NCI-H1436 (cell line): ENCODE data around the gene MAGED2.
"Not testable (repeated sequence)": the region's sequence is repeated elsewhere in the genome, so short reads cannot be mapped to it uniquely, and the experiment has no call there.

Experiments used
- DNase-seq: peaks from one replicate; lab custom pipeline; 2025; lab: John Stamatoyannopoulos, UW

MAGED2 gene, protein sequence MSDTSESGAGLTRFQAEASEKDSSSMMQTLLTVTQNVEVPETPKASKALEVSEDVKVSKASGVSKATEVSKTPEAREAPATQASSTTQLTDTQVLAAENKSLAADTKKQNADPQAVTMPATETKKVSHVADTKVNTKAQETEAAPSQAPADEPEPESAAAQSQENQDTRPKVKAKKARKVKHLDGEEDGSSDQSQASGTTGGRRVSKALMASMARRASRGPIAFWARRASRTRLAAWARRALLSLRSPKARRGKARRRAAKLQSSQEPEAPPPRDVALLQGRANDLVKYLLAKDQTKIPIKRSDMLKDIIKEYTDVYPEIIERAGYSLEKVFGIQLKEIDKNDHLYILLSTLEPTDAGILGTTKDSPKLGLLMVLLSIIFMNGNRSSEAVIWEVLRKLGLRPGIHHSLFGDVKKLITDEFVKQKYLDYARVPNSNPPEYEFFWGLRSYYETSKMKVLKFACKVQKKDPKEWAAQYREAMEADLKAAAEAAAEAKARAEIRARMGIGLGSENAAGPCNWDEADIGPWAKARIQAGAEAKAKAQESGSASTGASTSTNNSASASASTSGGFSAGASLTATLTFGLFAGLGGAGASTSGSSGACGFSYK

DNA sequence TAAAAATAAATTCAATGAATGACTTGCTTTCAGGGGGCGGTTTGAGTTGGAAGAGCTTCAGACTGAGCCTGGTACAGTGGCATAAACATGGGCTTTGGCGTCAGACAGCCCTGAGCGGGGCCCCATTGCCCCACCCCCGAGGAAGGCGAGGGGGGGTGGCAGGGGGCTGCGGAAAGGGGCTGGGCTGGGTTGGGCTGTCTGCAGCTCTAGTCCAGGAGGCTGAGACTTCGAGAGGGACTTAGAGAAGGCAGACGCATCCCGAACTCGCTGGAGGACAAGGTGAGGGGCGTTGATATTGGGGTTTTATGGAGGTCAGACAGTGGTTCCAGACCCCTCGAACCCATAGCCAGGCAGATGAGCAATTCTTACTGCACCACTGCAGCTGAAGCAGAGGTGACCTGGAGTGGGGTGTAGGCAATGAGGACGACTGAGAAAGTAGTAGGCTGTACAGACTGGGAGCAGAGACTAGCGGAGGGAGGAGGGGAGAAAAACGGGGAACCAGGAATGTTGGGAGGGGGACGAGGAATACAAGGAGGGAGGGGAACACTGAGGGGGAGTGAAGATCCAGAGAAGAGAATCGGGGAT, at the start of gene MAGED2:
Gene MAGED2, plus strand, starts transcription at position 222 of the 585 bp plus-strand sequence. CDS start 1,587 bp downstream, outside the sequence.
- DNase-seq = peak; percentile 40

DNA sequence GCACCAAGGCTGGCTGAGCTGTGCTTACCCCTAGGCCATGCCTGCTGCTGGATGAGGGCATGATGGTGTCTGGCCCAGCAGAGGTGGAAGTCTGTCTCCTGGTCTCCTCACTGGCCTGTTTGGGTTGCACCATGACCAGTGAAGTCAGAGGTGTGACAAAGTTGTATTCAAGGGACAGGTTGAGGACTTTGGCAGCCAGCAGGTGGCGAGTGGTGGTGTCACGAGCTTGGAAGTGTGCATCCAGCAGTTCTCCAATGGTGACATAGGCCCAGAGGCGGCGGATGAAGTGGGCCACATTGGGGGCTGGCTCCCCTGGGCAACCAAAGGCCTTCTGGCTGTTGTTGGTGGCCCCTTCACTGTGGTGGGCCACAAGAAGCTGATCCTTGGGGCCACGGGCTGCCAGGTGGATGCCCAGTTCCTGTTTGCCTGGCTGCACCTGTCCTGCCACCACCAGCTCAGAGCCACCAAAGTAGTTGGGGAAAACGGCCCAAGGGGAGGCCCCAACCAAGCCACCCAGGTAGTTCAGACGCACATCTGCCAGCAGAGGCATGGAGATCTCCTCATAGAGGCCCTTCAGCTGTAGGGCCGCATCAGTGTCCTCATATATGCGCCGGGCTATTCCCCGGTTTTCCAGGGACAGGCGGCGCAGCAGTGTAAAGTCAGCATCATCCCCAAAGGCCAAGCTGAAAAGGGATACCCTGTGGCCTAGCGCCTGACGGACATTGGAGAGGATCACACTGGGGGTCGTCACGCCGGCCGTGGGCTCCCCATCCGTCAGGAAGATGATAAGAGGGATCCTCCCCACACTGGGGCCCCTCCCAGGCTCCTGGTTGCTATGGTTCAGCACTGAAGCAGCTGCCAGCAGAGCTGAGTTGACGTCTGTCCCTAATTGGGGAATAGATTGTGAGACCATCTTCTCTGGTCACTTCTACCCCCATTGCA, 49.2 kb upstream of the MAGED2 start:
- DNase-seq = no peak

- peak; percentile 81 for DNase-seq
Observed at GRCh38 chrX:54774391-54775094, 33.0 kb upstream of the MAGED2 start.

DNA sequence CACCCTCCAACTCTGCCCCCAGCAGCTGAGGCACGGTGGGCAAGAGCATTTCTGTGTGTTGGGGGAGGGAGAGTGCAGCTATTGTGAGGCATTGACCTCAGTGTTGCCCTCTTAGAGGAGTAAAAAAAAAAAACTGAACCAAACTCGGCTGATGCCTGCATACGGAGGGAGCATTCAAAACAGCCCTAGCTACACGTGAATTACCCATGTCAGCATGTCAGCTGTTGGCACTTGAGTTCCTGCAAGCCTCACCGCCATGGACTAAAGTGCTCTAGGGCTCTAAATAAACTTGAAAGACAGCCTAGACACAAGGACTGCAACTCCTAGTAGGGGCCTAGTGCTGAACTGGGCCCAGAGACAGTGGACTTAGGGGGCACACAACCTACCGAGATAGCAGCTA, 31.5 kb upstream of the MAGED2 start:
- no peak for DNase-seq

- DNase-seq = no peak
Observed at GRCh38 chrX:54776987-54777672, 30.4 kb upstream of the MAGED2 start.

- peak; percentile 2 for DNase-seq
Observed at GRCh38 chrX:54785901-54786300, 21.6 kb upstream of the MAGED2 start.

- DNase-seq = peak; percentile 13
Observed at GRCh38 chrX:54786967-54787366, 20.6 kb upstream of the MAGED2 start.

GRCh38 chrX:54788446-54788845, 19.1 kb upstream of the MAGED2 start:
- DNase-seq = no peak

DNA sequence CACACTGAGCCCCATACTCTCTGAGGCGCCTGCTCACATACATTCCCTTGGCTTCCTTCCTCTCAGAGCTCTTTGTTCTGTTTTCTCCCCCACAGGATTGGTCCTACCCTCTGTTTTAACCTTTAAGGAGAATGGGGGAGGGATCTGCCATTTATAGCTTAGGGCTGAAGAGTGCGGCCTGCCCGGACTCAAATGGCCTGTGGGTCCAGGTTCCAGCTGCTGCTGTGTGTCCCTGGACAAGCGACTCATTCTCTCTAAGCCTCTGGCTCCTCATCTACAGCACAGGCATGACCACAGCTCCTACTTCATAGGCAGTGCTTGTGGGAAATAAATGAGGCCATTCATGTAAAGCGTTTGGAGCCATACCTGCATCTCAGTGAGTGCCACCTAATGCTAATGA, 18.1 kb upstream of the MAGED2 start:
- not testable (repeated sequence) for DNase-seq

DNA sequence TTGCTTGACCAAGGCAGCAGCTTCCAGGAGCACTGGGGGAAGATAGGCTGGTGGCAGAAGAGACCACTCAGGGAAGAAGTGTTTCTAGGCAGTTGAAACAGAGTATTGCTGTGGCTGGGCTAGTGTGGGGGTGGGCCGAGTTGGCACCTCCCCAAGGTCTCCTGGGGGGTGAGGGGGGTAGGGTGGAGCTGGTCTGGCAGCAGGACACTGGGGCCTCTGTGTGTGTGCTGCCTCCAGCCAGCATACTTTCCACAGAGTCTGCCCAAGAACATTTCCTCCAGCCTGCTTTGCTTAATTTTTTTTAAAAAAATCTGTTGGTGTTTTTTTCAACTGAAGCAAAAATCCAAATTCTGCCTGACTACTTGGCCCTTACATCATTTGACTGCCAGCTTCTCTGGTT, 13.5 kb upstream of the MAGED2 start:
- DNase-seq = no peak

DNA sequence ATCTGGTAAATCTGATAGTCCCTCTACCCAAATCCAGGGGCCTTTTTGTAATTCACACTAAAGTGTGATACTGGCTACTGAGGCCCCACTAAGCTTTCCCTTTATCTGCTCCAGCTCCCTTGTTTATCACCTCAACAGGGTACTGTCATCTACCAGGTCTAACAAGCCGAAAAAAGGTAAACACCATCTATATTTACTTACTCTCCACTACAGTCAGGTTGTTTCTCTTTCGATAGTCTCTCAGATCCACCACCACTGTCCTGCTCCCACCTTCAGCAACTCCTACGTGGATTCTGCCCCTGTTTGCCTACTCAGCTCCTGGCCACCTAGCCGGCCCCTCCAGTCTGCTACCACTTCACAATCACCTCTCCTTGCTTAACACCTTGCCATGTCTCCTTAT, 12.8 kb upstream of the MAGED2 start:
- DNase-seq = no peak

GRCh38 chrX:54798137-54798536, 9.4 kb upstream of the MAGED2 start, which contains the start of gene ITIH6:
Gene ITIH6 (minus strand): TSS chrX:54798255. CDS start chrX:54798210, 45 bp downstream.
- DNase-seq = no peak

DNA sequence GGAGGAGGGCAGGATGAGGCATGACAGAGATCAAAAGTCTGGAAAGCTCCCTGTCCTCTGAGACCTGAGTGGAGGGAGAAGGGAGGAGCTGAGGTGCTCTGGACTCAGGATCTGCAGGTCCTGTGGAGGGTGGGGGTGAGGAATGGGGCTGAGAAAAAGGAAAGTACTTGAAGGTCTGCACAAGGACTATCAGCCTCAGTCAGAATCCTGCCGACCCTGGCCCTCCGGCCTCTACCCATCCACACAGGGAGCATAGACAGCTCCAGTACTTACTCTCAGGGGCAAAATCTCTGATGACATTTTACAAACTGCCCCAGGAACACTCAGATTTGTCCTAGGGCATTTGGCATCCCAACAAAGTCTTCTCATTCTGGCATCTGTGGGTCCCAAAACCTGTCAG, 8.5 kb upstream of the MAGED2 start:
- no peak for DNase-seq

GRCh38 chrX:54808109-54808604, 612 bp downstream of the MAGED2 start:
- peak; percentile 66 for DNase-seq

GRCh38 chrX:54808605-54809483, 1.3 kb downstream of the MAGED2 start:
- DNase-seq = peak; percentile 99

DNA sequence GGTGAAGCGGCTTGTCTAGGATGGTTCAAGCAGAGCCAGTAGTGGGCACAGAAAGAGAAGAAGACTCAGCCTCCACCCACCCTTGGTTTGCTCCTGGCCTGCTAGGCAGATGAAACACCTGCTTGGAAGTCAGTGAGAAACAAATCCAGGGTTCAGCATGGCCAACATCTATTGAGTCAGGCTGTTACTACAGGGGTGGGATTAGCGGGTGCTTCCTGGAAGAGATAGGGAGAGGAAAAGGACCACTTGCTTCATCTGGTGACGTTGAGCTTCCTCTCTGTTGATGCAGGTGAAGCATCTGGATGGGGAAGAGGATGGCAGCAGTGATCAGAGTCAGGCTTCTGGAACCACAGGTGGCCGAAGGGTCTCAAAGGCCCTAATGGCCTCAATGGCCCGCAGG, 3.0 kb downstream of the MAGED2 start:
- DNase-seq = no peak

DNA sequence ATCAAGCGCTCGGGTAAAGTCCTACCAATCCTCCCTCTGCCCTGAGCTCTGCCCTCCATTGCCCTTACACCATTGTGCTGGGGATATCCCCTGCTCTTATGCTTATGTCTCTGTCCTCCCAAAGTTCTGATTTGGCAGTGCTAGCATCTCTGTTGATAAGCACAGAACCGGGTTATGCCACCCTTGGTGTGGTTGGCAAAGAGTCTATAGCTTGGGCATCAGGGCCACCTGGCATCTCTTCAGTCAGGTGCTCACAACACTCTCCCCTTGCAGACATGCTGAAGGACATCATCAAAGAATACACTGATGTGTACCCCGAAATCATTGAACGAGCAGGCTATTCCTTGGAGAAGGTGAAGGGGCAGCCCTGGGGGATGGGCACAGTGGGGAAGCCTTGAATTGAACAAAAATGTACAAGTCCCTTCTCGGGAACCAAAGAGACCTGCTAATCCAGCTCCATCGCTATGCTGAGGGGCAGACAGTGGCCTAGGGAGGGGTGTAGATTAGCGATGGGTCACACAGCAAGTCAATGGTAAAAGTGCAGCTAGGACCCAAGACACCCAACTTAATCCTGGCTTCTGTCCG, 3.8 kb downstream of the MAGED2 start:
- DNase-seq = no peak

DNA sequence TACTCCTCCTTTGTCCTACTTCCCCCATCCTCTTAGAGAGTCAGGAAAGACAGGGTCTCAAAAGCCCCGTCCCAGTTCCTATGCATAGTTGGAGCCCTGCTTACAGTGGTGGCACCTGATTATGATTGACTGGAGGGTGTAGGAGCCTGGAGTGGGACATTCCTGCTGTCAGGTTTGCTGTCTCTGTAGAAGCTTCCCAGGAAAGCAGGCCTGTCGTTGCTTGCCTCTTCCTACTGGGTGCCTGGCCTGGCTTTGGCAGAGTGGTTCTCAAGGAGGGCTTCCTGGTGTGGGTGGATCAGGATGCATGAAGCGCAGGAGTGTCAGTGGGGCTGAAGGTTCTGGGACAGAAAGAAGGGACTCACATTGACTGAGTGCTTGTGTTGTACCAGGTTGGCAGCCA, 4.8 kb downstream of the MAGED2 start:
- no peak for DNase-seq

DNA sequence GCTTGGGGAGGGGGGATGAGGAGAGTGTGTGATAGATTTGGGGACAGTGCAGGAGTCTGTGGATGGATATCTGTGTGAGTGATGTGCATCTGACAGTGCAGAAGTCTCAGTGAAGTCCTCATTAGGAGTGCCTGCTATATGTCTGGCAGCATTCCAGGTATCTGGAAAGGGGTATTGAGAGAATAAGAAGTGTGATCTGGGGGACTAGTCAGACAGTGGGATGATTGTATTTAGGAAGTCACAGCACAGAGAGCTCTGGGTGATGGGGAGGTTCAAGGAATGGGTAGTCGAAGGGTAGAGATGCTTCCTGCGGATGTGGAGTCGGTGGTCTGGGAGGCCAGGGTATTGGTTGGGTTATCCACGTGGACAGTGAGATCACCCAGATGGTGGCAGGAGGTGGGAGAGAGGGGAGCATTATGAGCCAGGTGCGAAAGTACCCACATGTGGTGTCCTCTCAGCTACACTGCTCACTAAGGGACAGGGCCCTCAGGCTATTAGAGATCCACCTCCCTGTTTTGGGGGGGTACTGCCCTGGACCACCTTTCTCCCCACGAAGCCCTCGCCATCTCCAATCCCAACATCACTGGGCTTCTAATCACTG, 9.8 kb downstream of the MAGED2 start:
- no peak for DNase-seq
